Measurements from ENCODE around the gene IL11. TPM values are rescaled to one million over a fixed set of nuclear protein-coding genes. Genes with fewer than 3 reads are reported as not detected.

The IL11 gene
- total RNA-seq, 1 experiment from 2014 or later, result 1.8 TPM

DNA sequence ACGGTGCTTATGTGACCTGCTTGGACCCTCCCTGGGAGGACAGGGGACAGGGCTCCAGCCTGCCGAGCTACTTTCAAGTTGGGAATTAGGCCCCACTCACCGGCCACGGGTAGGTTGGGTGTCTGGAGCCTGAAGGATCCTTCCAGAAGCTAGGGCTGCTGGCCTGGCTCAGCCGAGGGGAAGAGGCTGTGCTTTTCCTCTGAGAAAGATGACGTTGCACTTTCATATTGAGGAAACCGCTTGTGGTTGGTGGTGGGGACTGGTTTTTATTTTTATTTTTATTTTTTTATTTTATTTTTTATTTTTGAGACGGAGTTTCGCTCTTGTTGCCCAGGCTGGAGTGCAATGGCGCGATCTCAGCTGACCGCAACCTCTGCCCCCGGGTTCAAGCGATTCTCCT is 45.1 kb downstream of the IL11 start, which contains the start of gene TMEM150B (continued):
- TF ChIP-seq ZBTB43 (CRISPR knock-in tag; IDR thresholded peaks at IDR 0.05), result no peak
- TF ChIP-seq, protein P1, sequence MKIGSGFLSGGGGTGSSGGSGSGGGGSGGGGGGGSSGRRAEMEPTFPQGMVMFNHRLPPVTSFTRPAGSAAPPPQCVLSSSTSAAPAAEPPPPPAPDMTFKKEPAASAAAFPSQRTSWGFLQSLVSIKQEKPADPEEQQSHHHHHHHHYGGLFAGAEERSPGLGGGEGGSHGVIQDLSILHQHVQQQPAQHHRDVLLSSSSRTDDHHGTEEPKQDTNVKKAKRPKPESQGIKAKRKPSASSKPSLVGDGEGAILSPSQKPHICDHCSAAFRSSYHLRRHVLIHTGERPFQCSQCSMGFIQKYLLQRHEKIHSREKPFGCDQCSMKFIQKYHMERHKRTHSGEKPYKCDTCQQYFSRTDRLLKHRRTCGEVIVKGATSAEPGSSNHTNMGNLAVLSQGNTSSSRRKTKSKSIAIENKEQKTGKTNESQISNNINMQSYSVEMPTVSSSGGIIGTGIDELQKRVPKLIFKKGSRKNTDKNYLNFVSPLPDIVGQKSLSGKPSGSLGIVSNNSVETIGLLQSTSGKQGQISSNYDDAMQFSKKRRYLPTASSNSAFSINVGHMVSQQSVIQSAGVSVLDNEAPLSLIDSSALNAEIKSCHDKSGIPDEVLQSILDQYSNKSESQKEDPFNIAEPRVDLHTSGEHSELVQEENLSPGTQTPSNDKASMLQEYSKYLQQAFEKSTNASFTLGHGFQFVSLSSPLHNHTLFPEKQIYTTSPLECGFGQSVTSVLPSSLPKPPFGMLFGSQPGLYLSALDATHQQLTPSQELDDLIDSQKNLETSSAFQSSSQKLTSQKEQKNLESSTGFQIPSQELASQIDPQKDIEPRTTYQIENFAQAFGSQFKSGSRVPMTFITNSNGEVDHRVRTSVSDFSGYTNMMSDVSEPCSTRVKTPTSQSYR (CRISPR knock-in tag; IDR thresholded peaks at IDR 0.05), result no peak

GRCh38 chr19:55324662-55325061 is 45.6 kb downstream of the IL11 start:
- POLR2A ChIA-PET, result interaction anchor here (1.4 kb wide), 1 partner anchor 15 kb away, joined by 3 read pairs; the partner anchor contains the start of gene KMT5C
- TF ChIP-seq, protein P2, sequence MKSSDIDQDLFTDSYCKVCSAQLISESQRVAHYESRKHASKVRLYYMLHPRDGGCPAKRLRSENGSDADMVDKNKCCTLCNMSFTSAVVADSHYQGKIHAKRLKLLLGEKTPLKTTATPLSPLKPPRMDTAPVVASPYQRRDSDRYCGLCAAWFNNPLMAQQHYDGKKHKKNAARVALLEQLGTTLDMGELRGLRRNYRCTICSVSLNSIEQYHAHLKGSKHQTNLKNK (CRISPR knock-in tag; IDR thresholded peaks at IDR 0.05), result no peak
- no peak for TF ChIP-seq RELA (CRISPR knock-in tag; IDR thresholded peaks at IDR 0.05; ENCODE audit: borderline replicate concordance)
- no peak for TF ChIP-seq KAT7 (CRISPR knock-in tag; IDR thresholded peaks at IDR 0.05; ENCODE audit: borderline replicate concordance)
- TF ChIP-seq ELF4 (CRISPR knock-in tag; IDR thresholded peaks at IDR 0.05; ENCODE audit: low read depth), result no peak
- TF ChIP-seq CDX4 (CRISPR knock-in tag; IDR thresholded peaks at IDR 0.05; ENCODE audit: borderline replicate concordance), result no peak
- TF ChIP-seq E2F5 (CRISPR knock-in tag; IDR thresholded peaks at IDR 0.05), result no peak
- TF ChIP-seq HMGA2 (CRISPR knock-in tag; IDR thresholded peaks at IDR 0.05), result no peak
- TF ChIP-seq ESRRA (CRISPR knock-in tag; IDR thresholded peaks at IDR 0.05; ENCODE audit: borderline replicate concordance), result no peak
- no peak for TF ChIP-seq ZNF138 (CRISPR knock-in tag; conservative IDR thresholded peaks at IDR 0.05)
- TF ChIP-seq, protein P3, sequence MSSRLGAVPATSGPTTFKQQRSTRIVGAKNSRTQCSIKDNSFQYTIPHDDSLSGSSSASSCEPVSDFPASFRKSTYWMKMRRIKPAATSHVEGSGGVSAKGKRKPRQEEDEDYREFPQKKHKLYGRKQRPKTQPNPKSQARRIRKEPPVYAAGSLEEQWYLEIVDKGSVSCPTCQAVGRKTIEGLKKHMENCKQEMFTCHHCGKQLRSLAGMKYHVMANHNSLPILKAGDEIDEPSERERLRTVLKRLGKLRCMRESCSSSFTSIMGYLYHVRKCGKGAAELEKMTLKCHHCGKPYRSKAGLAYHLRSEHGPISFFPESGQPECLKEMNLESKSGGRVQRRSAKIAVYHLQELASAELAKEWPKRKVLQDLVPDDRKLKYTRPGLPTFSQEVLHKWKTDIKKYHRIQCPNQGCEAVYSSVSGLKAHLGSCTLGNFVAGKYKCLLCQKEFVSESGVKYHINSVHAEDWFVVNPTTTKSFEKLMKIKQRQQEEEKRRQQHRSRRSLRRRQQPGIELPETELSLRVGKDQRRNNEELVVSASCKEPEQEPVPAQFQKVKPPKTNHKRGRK (CRISPR knock-in tag; IDR thresholded peaks at IDR 0.05; ENCODE audit: borderline replicate concordance), result no peak
- TF ChIP-seq NFATC4 (CRISPR knock-in tag; IDR thresholded peaks at IDR 0.05), result no peak
- TF ChIP-seq JAZF1 (CRISPR knock-in tag; IDR thresholded peaks at IDR 0.05), result no peak
- TF ChIP-seq CREB1 (CRISPR knock-in tag; IDR thresholded peaks at IDR 0.05), result no peak
- TF ChIP-seq ARID4B (CRISPR knock-in tag; IDR thresholded peaks at IDR 0.05; ENCODE audit: borderline replicate concordance), result no peak
- TF ChIP-seq RORB (CRISPR knock-in tag; IDR thresholded peaks at IDR 0.05), result no peak
- no peak for TF ChIP-seq GABPB1 (CRISPR knock-in tag; IDR thresholded peaks at IDR 0.05)
- TF ChIP-seq GRHL2 (CRISPR knock-in tag; IDR thresholded peaks at IDR 0.05; ENCODE audit: insufficient replicate concordance, severe bottlenecking), result no peak
- no peak for TF ChIP-seq ERG (CRISPR knock-in tag; IDR thresholded peaks at IDR 0.05)
- TF ChIP-seq ZBTB21 (CRISPR knock-in tag; IDR thresholded peaks at IDR 0.05; ENCODE audit: borderline replicate concordance), result no peak

More at GRCh38 chr19:55324662-55325061, 45.6 kb downstream of the IL11 start:
- CTCF ChIA-PET, result interaction anchor here (0.6 kb wide), 1 partner anchor 23 kb away, joined by 3 read pairs; no protein-coding TSS in a partner anchor
- H3K4me3 Mint-ChIP-seq, result no peak overlapping the region
- ATAC-seq (no peak), DNase-seq (ENCODE audit: low spot score) (no peak)
- H3K27ac Mint-ChIP-seq, result no peak overlapping the region
- H3K36me3 Mint-ChIP-seq, result no peaks in the 10 kb centered on the region
- peaks cover 34% of the 10 kb centered on the region for H3K27me3 Mint-ChIP-seq (ENCODE audit: low read depth)
- H3K9me3 Mint-ChIP-seq, result no peaks in the 10 kb centered on the region
- H3K4me1 Mint-ChIP-seq, result peaks cover 16% of the 10 kb centered on the region

Data from WTC11 (cell line).